ENCODE results near the gene KCTD15.
A peak's percentile ranks its signal among the peaks of the same experiment; 100 is the strongest.
"Not testable (repeated sequence)": the region's sequence is repeated elsewhere in the genome, so short reads cannot be mapped to it uniquely, and the experiment has no call there.

Gene KCTD15

GRCh38 chr19:33815380-33816340 is 19.0 kb downstream of the KCTD15 start:
- no peak for DNase-seq

GRCh38 chr19:33818411-33818810 is 21.7 kb downstream of the KCTD15 start:
- DNase-seq, result no peak

GRCh38 chr19:33819078-33819477 is 22.4 kb downstream of the KCTD15 start:
- not testable (repeated sequence) for DNase-seq

- DNase-seq, result no peak
These were observed 22.8 kb downstream of the KCTD15 start for GRCh38 chr19:33819506-33819879.

- DNase-seq, result peak; percentile 64
These were observed 23.5 kb downstream of the KCTD15 start for GRCh38 chr19:33819880-33820781.

GRCh38 chr19:33821871-33822270 is 25.2 kb downstream of the KCTD15 start:
- DNase-seq, result no peak

GRCh38 chr19:33823341-33823740 is 26.7 kb downstream of the KCTD15 start:
- DNase-seq, result no peak

- DNase-seq, result no peak
These were observed 28.9 kb downstream of the KCTD15 start for GRCh38 chr19:33825556-33825955.

GRCh38 chr19:33826521-33826920 is 29.9 kb downstream of the KCTD15 start:
- DNase-seq, result no peak

- no peak for DNase-seq
These were observed 31.8 kb downstream of the KCTD15 start for GRCh38 chr19:33828266-33829075.

GRCh38 chr19:33830264-33830663 is 33.6 kb downstream of the KCTD15 start:
- DNase-seq, result no peak

- DNase-seq, result no peak
These were observed 35.2 kb downstream of the KCTD15 start for GRCh38 chr19:33831825-33832224.

- no peak for DNase-seq
These were observed 36.0 kb downstream of the KCTD15 start for GRCh38 chr19:33832633-33833032.

- no peak for DNase-seq
These were observed 43.7 kb downstream of the KCTD15 start for GRCh38 chr19:33840382-33840781.

GRCh38 chr19:33840783-33841182 is 44.1 kb downstream of the KCTD15 start:
- no peak for DNase-seq

- DNase-seq, result no peak
These were observed 45.0 kb downstream of the KCTD15 start for GRCh38 chr19:33841685-33842084.

GRCh38 chr19:33844478-33844877 is 47.8 kb downstream of the KCTD15 start:
- no peak for DNase-seq

- DNase-seq, result no peak
These were observed 48.8 kb downstream of the KCTD15 start for GRCh38 chr19:33845498-33845897.

- no peak for DNase-seq
These were observed 53.0 kb downstream of the KCTD15 start for GRCh38 chr19:33849551-33850147.

- DNase-seq, result no peak
These were observed 62.3 kb downstream of the KCTD15 start for GRCh38 chr19:33859016-33859415.

GRCh38 chr19:33860312-33861090 is 63.8 kb downstream of the KCTD15 start:
- DNase-seq, result no peak

GRCh38 chr19:33861950-33862349 is 65.3 kb downstream of the KCTD15 start:
- DNase-seq, result no peak
